Glomerular visceral epithelial cell (primary cell): ENCODE data around the gene HIGD1C.
"Not testable (repeated sequence)": the region's sequence is repeated elsewhere in the genome, so short reads cannot be mapped to it uniquely, and the experiment has no call there.

Experiments used
- DNase-seq: peaks from one replicate; pipeline ENCODE4 v3.0.0-alpha.2; 2016; ENCODE audit errors: extremely low spot score

The HIGD1C gene

DNA sequence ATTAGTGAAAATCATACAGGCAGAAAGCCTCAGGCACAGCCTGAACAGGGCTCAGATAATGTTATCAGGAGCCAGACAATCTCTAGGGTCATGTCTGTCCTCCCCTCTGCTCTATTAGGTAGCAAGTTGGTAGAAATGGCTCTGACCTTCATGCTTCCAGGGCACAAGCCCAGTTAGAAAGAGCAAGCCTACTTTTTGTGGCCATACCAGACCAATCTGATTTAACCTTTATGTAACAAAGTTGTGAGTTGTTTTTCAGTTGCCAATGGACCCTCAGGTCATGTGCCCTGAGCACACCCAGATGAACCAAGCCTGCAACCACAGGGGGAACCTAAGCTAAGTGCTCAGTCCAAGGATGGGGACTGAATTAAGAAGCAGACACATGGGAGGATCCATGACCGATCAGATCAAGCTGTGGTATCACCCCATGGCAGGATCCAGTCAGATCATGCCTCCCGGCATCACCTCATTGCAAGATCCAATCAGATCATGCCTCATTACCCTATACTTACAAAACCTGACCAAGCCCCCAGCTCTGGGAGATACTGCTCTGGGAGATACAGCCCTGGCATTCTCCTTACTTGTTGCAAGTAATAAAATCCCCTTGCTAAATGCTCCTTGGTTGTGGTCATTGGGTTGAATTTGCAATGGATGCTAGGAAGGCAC lies 18.8 kb upstream of the HIGD1C start:
- no peak for DNase-seq

DNA sequence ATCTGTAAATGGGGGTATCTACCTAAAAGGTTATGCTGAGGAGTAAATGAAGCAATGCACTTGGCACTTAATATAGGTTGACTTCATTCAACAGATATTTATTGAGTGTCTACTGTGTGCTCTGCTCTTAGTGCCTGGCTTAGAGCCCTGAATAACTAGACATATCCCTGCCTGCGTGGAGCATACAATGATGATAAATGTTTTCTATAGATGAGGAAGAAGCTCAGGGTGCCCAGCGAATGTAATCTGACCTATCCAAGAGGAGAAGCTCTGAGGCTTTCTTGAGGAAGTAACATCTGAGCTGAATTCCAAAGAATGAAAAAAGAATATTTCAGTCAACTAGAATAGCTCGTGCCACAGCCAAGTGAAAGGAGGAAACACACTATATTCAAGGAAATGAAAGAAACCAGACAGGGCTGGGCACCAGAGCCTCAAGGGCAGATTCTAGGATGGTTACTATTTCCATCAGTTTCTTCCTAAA lies 17.9 kb upstream of the HIGD1C start:
- DNase-seq: no peak

DNA sequence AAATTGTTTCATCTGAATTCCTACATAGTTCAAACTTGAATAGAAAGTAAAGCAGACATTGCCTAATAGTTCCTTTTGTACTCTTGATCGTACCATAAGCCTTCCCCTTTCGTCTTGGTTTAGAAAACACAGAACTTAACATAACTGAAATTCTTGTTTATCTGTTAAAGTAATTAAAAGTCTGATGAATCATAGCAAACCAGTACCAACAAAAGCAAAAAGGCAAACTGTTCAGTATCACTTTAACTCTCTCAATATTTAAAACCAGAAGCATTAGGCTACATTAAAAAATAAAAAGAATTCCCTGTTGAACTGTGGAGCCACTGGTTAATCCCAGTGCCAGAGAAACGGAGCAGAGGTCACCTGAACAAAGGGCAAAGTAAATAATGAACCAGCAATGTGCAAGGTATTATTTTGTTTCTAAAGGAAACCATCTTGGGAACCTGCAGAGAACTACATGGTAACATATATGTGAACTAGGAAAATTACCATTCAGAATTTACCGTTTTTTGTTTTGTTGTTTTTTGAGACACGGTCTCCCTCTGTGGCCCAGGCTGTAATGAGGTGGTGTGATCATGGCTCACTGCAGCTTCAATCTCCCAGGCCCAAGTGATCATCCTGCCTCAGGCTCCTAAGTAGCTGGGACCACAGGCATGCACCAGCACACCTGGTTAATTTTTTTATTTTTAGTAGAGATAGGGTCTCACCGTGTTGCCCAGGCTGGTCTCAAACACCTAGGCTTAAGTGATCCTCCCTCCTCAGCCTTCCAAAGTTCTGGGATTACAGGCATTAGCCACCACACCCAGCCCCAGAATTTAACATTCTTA lies 17.1 kb upstream of the HIGD1C start:
- no peak for DNase-seq

DNA sequence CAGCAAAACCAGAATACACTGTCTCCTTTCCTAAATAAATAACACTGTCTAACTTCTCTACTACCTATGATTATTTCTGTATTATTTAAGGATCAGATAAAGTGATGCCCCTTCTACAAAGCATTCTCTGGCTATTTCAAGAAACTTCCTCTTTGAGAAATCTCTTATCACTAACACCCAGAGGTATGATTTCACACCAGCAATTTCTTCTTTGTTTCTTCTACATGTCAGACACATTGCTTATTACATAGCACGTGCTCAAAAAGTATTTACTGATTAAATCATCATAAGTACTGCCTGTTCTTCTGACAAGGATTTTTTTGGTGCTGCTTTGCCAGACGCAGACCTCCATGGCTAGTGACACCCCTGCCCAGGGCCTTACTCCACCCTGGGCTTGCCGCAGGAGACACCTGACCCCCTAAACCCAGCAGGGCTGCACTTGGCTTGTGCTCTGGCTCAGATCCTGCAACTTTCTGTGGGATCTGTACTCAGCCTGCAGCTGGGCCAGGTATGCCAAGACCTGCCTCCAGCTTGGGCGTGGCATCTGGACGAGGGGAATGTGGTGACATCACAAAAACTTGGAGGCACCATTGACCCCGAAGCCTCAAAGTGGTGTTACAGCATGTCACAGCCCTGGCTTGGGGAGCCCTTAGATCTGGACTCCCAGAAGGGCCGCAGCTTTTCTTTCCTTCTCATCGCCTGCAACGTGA lies 15.4 kb upstream of the HIGD1C start:
- DNase-seq: no peak

DNA sequence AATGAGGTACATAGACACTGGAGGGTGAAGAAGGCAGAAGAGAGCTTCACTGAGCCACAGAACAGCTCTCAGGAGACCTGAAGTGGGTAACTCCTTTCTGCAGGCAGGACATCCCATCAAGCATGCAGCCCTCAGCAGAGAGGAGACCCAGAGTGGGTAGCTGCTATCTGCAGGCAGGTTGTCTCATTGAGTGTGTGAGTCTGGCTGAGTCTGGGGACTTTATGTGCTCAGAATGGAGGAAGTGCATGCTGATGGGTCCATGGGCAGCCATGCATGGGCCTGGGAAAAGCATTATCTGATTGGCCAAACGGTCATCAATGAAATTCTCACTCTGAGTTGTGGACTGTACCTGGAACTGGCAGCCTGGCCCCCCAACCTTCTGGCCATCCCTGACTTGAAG lies 14.7 kb upstream of the HIGD1C start:
- DNase-seq: no peak

DNA sequence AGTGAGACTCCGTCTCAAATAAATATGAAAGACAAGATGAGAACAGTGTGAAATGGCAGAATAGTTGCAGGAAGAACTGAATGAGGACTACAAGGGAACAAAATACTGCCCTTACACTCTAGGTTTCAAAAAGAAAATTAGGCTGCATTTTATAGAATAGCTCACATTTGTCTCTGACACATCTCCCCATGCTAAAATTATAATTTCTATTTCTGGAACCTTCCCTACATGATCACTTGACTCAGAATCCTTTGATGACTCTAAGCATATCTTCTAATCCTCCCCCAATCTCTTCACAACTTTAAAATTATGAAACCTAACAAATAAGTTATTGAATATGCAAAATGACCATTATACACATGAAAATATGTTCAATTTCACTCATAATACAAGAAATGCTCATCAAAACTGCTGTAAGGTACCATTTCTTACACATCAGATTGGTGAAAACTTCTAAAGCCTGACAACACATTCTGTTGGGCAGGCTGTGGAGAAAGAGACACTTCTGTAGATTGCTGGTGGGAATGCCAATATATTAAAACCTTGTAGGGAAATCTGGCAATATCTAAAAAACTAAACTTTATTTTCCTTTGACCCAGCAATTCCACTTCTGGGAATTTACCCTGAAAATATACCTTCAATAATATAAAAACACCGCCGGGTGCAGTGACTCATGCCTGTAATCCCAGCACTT lies 4.3 kb upstream of the HIGD1C start:
- no peak for DNase-seq

DNA sequence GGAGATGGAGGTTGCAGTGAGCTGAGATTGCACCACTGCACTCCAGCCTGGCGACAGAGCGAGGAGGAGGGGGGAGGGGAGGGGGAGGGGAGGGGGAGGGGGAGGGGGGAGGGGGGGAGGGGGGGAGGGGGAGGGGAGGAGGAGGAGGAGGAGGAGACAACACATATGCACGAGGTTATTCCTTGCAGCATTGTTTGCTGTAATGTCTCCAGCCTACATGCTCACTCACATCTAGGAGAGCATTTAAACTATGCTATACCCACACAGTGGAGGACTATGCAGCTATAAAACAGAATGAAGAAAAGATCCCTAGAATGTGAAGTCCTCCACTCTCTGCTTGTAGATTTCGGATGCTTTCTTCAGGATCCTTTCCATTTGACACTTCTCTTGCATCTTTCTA lies 3.5 kb upstream of the HIGD1C start:
- DNase-seq: no peak

DNA sequence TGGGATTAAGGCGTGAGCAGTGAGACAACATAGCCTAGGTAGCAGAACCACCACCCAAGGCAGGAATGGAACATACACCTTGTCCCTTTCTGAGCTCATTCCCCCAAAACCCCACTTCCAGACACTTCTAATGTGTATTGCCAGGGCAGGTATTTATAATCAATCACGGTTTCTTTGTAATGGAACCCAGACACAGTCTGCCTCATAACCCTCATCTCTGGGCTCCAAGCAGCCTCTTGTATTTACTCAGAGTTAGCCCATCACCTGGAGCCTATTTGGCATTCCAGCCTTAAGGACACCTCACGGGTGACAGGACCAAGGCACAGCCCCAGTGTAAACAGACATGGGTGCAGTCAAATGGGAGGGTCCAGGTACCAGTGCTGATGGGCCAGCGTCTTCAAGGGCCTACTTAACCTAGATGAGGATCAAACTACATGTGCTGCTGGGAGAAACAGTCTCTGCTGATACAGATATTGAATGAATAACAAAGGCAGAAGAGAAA lies 2.5 kb upstream of the HIGD1C start:
- DNase-seq: no peak

DNA sequence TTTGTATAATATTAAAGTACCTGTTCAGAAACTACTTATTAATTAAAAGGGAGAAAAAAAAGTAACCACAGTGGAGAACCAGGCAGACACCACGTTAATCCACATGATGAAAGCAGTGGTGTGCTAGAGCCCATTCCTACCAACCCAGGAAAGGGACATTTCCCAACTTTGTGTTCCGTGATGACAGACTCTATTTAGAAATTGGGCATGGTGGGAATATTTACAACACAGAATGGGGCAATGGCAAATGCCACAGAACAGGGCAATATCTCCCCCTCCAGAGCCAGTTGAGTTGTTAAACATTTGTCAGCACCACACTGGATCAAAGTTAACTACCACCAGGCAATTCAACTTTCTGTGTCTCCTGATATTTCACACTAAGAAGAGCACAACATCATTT lies 1.2 kb upstream of the HIGD1C start:
- DNase-seq: no peak

DNA sequence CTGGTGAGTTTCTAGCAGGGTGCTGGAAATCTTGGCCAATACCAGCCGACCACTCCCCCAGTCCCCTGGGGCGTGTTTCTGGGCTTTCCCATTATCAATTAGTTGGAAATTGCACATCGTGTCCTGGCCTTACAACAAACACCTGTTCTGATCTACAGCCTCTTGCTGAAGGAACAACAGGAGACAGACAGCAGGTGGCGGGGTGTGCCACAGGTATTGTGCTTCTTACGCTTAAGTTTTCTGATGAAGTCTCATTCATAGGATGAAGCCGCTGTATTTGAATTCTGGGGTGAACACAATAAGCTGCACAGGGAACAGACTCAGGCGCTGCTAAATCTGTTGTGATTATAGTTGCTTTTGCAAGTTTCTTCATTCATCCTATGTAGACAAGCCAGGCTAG lies 703 bp downstream of the HIGD1C start:
- DNase-seq: no peak

DNA sequence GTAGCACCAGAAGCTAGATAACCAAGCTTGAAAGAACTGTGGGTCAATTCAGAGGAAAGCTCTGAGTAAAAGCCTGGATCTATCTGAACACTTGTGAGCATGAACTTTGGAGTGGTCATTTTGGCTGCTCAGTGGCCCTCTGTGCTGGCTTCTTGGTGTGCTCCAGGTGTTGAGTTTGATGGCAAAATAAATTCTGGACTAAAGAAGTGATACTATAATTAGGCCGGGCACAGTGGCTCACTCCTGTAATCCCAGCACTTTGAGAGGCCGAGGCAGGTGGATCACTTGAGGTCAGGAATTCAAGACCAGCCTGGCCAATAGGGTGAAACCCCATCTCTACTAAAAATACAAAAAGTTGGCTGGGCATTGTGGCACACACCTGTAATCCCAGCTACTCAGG lies 2.4 kb downstream of the HIGD1C start:
- DNase-seq: not testable (repeated sequence)

DNA sequence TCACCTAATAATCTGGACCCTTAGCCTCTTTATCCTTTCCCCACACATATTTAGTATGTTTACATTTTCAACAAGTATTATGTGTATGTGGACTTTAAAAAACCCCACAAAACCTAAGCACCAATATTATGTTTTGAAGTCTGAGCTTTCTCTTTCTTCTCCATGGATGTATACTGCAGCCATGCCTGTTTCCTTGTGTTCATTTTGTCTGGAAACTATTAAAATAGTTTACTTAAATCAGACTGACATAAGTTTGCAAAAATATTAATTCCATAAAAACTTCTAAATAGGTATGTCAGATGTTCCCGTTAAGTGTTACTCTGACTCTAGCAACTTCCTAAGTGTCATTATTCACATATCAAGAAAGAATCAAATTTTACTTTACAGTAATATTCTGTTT lies 2.9 kb downstream of the HIGD1C start:
- no peak for DNase-seq

DNA sequence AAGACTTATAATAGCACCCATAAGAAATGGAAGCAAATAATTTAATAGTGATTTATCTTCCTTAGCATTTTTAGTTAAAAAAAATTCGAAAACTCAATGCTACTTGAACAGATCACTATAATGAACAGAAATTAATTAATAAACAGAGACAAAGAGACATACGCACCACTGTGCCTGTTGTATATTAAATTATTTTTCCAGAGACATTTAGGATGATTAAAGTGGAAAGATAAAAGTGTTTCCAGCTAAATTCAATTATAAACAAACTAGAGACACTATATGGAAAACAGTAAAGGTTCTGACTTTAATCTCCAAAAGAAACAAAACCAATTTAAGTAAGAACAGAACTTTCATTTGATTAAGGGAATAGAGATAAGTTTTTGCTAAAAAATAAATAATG lies 3.4 kb downstream of the HIGD1C start:
- DNase-seq: no peak

DNA sequence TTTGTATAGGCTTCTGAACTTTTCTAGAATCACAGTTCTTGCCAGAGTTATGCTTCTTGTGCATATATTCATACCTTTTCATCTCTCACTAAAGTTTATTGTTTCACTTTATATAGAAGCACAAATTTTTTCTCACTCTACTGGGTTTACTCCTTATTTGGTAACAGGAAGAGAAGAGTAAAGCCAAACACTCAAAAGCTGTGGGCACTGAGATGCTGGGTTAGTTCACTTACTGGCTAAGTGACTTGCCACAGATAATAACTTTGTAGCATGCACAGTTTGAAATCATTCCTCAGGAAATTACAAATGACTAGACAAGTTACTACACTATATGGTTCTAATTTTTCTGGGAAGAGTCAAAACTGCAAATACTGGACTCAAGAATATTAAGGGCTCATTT lies 7.8 kb downstream of the HIGD1C start:
- DNase-seq: no peak

DNA sequence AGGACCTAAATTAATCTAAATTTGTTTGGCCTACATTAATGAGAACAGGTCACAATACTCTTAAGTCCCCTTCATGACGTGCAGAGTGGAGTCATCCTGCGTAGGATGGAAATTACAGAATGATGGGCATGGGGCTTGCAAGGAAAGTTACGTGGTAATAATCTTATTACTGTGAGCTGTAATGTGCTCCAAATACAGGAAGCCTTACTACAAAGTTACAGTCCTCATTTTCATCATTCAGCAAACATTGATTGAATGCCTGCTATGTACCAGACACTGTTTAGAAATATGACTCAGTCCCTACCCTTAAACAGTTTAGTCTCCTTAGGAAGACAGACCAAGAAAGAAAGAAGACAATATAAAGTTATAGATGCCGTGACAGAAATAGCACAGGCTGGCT lies 9.4 kb downstream of the HIGD1C start:
- DNase-seq: no peak

DNA sequence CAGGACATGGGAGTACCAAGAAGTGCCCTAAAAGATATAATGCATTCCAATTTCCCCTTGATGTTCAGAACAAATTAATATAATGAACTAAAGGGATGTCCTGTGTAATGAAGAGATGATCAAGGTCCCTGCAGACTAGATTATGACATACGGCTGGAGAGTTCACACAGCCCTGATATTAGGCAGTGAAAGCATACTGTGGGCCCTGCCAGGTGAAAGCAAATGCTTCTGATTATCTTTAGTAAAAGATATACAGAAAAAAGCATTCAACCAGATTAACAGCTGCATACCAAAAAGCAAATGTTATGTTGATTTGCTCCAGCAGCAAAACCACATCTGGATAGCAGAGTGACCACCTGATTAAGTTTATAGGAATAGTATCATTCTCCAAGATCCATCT lies 12.1 kb downstream of the HIGD1C start:
- no peak for DNase-seq

DNA sequence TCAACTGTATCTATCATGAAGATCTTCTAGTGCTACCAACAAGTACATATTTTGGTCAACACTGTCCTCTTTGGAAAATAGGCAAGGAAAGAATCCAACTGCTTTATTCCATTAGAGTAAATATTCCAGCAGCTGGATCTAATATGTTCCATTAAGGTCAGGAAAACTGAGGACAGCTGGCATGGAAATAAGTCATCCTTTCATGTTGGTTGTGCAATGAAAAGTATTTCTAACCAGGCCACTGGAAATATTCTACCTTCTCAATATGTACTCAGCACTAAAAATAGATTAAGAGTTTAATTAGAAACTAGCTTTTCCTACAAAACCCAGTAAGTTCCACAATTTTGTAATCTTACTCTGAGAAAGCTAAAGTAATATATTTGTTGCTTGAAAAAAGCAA lies 19.6 kb downstream of the HIGD1C start:
- no peak for DNase-seq

DNA sequence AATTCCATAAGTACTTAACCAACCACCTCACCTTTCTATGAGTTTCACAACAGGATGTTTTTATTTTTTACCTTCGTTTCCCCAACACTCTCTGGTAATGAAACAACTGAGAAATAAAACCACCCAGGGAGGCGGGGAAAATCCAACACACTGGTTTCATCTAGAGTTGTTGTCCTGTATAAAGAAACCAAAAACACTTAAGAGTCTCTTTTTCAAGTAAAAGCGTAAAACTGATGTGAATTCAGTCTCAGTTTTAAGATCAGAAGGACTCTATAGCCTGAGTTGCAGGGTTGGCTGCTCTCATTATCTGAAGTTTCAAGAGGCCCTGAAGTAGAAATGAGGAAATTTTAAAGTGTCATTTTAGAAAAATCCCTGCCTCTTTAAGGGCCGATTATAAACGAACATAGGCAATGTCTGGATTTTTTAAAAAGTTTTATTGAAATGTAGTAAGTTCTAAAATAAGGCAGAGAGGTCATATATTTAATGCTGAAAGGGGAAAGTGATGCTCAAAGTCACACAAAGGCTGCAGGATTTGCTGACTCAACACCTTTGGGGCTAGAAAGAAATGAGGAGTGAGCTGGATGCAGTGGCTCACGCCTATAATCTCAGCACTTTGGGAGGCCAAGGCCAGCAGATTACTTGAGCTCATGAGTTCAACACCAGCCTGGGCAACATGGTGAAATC lies 27.2 kb downstream of the HIGD1C start:
- no peak for DNase-seq

DNA sequence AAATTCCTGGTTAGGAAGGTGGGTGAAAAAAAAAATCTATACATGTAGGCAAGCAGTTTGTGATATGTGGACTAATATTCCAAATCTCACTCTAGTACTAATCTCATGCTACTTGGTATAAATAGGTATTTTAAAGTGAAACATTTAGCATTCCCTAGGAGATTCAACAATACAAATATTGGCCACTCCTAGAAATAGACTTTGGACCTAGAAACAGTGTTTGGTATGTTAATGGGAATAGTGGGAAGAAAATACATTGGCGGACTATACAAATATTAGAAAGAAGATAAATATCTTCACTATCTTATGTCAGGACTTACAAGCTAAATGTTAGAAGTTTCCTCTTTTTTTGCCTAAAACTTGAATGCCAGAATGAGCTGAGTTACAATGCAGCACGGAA lies 28.2 kb downstream of the HIGD1C start:
- DNase-seq: no peak

DNA sequence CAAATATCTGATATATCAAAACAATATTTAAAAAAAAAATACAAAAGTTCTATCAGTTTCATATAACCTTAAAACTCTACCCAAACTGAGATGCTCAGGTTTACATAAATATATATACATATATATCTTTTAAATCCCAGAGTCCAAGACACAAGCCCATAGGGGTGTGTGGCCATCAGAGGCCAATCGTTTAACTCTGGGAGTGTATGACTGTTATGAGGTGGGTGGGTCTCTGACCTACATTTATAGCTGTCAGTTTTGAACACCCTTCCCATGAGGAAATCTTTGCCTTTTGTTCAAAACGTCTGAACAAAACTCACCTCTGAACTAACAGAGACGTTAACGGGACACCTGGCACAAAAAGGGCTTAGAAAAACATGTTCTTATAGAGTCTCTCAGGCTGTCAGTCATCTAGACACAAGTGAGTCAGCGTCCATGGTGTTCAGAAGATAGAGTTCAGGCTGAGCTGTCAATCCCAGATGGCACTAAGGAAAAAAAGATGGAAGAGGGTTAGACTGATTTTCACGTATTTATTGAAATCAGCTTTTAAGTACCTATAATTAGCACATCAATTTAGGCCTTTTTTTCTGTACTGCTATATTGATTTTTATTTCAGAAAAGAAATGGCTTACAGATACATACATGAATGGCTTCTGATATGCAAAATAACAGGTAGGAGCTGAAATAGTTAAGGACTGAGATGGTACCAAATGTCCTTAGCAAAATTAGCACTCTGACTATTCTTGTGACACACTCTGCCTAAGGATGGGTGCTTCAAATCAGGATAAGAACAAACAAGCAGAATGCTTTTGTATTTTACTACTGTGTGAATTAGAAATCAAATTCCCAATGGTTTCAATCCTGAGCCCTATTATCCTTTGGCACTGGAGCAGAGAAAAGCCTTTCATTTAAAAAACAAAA lies 29.2 kb downstream of the HIGD1C start:
- no peak for DNase-seq
